Liver (tissue), 3 donors: Measurements from ENCODE around the gene TENT5C.

Experiments used
- ATF3 ChIP-seq: IDR thresholded peaks from 2 replicates; pipeline ENCODE4 v1.6.1; 2016; ENCODE audit warnings: antibody characterized with exemption
- CTCF ChIP-seq: fragments of 150-350 bp; IDR thresholded peaks from 2 replicates; pipeline ENCODE4 v1.5.1; 2017; ENCODE audit warnings: improper control_type of control experiment, low read depth, low read length; ENCODE audit not compliant: missing input control
- GABPA ChIP-seq, 2 donors: IDR thresholded peaks in 1 of 2; conservative IDR thresholded peaks in 1 of 2; 2 replicates each; pipeline ENCODE4 v1.6.1; 2016; ENCODE audit warnings: antibody characterized with exemption in 2 of 2, mild to moderate bottlenecking in 1 of 2, moderate library complexity in 1 of 2
- JUND ChIP-seq, 2 donors: IDR thresholded peaks; 2 replicates each; pipeline ENCODE4 v1.6.1; 2016; ENCODE audit warnings: antibody characterized with exemption in 2 of 2
- MAX ChIP-seq: IDR thresholded peaks from 2 replicates; pipeline ENCODE4 v1.6.1; 2016; ENCODE audit warnings: antibody characterized with exemption
- RAD21 ChIP-seq, 2 donors: IDR thresholded peaks; 2 replicates each; pipeline ENCODE4 v1.6.1; 2016; ENCODE audit warnings: antibody characterized with exemption in 2 of 2, mild to moderate bottlenecking in 2 of 2
- REST ChIP-seq: IDR thresholded peaks from 2 replicates; pipeline ENCODE4 v1.6.1; 2016; ENCODE audit warnings: antibody characterized with exemption, mild to moderate bottlenecking
- RXRA ChIP-seq, 2 donors: IDR thresholded peaks; 2 replicates each; pipeline ENCODE4 v1.6.1; 2017 to 2018; ENCODE audit warnings: antibody characterized with exemption in 2 of 2, mild to moderate bottlenecking in 1 of 2
- TAF1 ChIP-seq: conservative IDR thresholded peaks from 2 replicates; pipeline ENCODE4 v1.6.1; 2016; ENCODE audit warnings: antibody characterized with exemption, mild to moderate bottlenecking
- YY1 ChIP-seq: IDR thresholded peaks from 2 replicates; pipeline ENCODE4 v1.6.1; 2016; ENCODE audit warnings: antibody characterized with exemption, mild to moderate bottlenecking
- ZBTB33 ChIP-seq: IDR thresholded peaks from 2 replicates; pipeline ENCODE4 v1.6.1; 2016; ENCODE audit warnings: antibody characterized with exemption
- donor health status: healthy.
- donor health status: healthy.

GRCh38 chr1:117572546-117572945, 33.3 kb upstream of the TENT5C start:
- TF ChIP-seq CTCF = no peak
- TF ChIP-seq ATF3 = no peak
- no peak for TF ChIP-seq YY1
- no peak for TF ChIP-seq GABPA (IDR thresholded peaks at IDR 0.05 in 1 of 2, conservative IDR thresholded peaks at IDR 0.05 in 1 of 2)
- no peak for TF ChIP-seq ZBTB33
- TF ChIP-seq JUND (IDR thresholded peaks at IDR 0.05) = no peak
- TF ChIP-seq MAX = no peak
- TF ChIP-seq RAD21 (IDR thresholded peaks at IDR 0.05) = no peak
- TF ChIP-seq RXRA (IDR thresholded peaks at IDR 0.05) = no peak
- no peak for TF ChIP-seq REST
- TF ChIP-seq TAF1 = no peak
